Testis (tissue), 3 donors: ENCODE results near the gene BARHL2. TPM values are rescaled to one million over a fixed set of nuclear protein-coding genes. Genes with fewer than 3 reads are reported as not detected.

Experiments
- DNase-seq: peaks from one replicate; pipeline ENCODE4 v3.0.0-alpha.2; 2019
- H3K27ac ChIP-seq, 2 donors: fragments of 200-600 bp; sonication (generic); one replicate each; pipeline ENCODE4 v1.5.1; 2019
- H3K27me3 ChIP-seq: fragments of 200-600 bp; sonication (generic); one replicate; pipeline ENCODE4 v1.5.1; 2019
- H3K36me3 ChIP-seq: fragments of 200-600 bp; sonication (generic); one replicate; pipeline ENCODE4 v1.5.1; 2017; ENCODE audit warnings: low read depth; ENCODE audit errors: missing control alignments
- H3K4me1 ChIP-seq: fragments of 200-600 bp; sonication (generic); one replicate; pipeline ENCODE4 v1.5.1; 2019
- H3K4me3 ChIP-seq, 2 donors: fragments of 200-600 bp; sonication (generic); one replicate each; pipeline ENCODE4 v1.5.1; 2017 to 2019
- H3K9me3 ChIP-seq: fragments of 200-600 bp; sonication (generic); one replicate; pipeline ENCODE4 v1.5.1; 2017
- CTCF ChIP-seq, 3 experiments: fragments of 450-650 bp in 2 of 3; fragments of 200-600 bp in 1 of 3; sonication (generic) in 1 of 3; IDR thresholded peaks; one replicate each; pipeline ENCODE4 v1.5.1; 2016 to 2019; ENCODE audit warnings: antibody characterized with exemption in 3 of 3, mild to moderate bottlenecking in 2 of 3, moderate library complexity in 1 of 3
- POLR2A ChIP-seq: fragments of 450-650 bp; IDR thresholded peaks from one replicate; pipeline ENCODE4 v1.6.1; 2017; ENCODE audit warnings: antibody characterized with exemption, mild to moderate bottlenecking, moderate library complexity
- WGBS, 2 donors: methylation state at CpG; one replicate each; pipeline ENCODE4 v1.1.5; 2018; 5-methylcytosine and 5-hydroxymethylcytosine counted together
- intact Hi-C: fragments of 100-400 bp; cut with DNase I; formaldehyde crosslinking; loops from one replicate; pipeline ENCODE4 v1.15.1; 2023; ENCODE audit warnings: low total_unique reads
- polyA plus RNA-seq: library from polyadenylated mRNA; stranded (reverse); fragments of 350-450 nt; fragmentation: Illumina TruSeq; extraction: RNeasy Lipid Tissue Mini Kit (QIAGEN cat#74804); gene quantifications from one replicate; pipeline ENCODE4 v1.2.3, GENCODE V29; 2014; ENCODE audit warnings: low read depth, low replicate concordance; ENCODE audit not compliant: insufficient read depth
- total RNA-seq, 2 donors: library from RNA; depleted of rRNA; stranded (reverse); fragments of >200 nt; gene quantifications; one replicate each; pipeline ENCODE4 v1.2.3, GENCODE V29; 2016

BARHL2 gene
- total and polyA plus RNA-seq, 3 donors from 2014 or later: 3.5 to 6.3 (median 5.6) TPM

- H3K36me3 ChIP-seq: no peaks in the 10 kb centered on the region
- no peak overlapping the region for H3K4me3 ChIP-seq
- TF ChIP-seq POLR2A (no peak), CTCF (IDR thresholded peaks at IDR 0.05) (no peak)
- no peak for DNase-seq
- peaks cover 6% of the 10 kb centered on the region for H3K4me1 ChIP-seq
- H3K27ac ChIP-seq: no peak overlapping the region
- H3K27me3 ChIP-seq: no peaks in the 10 kb centered on the region
- intact Hi-C loops: no loop called here
- H3K9me3 ChIP-seq: no peaks in the 10 kb centered on the region
- WGBS, 2 donors: 28 to 35% methylated on average over 13 to 15 of the region's 15 CpGs
Observed at GRCh38 chr1:90713741-90714509, 3.2 kb downstream of the BARHL2 start.

GRCh38 chr1:90712915-90713730 lies 4.0 kb downstream of the BARHL2 start:
- H3K4me1 ChIP-seq: peaks cover 6% of the 10 kb centered on the region
- H3K36me3 ChIP-seq: no peaks in the 10 kb centered on the region
- no peak overlapping the region for H3K27ac ChIP-seq
- H3K4me3 ChIP-seq: no peak overlapping the region
- intact Hi-C loops: no loop called here
- no peak for DNase-seq
- WGBS, 2 donors: 16 to 33% methylated on average over 15 of the region's 15 CpGs
- H3K27me3 ChIP-seq: no peaks in the 10 kb centered on the region
- TF ChIP-seq POLR2A (no peak), CTCF (IDR thresholded peaks at IDR 0.05) (no peak)
- H3K9me3 ChIP-seq: no peaks in the 10 kb centered on the region

GRCh38 chr1:90712153-90712856 lies 4.8 kb downstream of the BARHL2 start:
- Histone ChIP-seq H3K9me3 (no peaks in the 10 kb centered on the region), H3K36me3 (no peaks in the 10 kb centered on the region), H3K4me1 (peaks cover 6% of the 10 kb centered on the region), H3K4me3 (no peak overlapping the region), H3K27ac (no peak overlapping the region), H3K27me3 (no peaks in the 10 kb centered on the region)
- 24 to 66% methylated on average over 13 to 21 of the region's 21 CpGs for WGBS, 2 donors
- no peak for DNase-seq
- intact Hi-C loops: no loop called here
- TF ChIP-seq POLR2A (no peak), CTCF (IDR thresholded peaks at IDR 0.05) (no peak)

DNA sequence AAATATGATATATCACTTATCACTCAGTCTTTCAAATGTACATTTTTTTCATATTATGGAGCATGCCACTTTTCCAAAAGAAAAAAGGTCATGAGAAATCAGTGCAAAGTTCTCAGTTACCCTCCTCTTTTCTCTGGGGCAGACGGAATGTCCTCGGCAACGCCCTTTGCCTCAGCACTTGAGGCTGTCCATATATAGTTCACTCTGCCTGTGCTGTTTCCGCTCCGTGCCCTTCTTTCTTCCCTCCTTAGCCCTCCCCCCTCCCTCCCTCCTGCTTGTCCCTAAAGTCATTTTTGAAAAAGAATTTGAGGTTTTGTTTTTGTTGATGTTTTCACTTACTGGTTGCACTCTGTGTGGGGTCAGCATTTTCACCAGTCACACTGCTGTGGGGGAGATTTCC lies 5.4 kb downstream of the BARHL2 start:
- 21 to 30% methylated on average over 5 of the region's 5 CpGs for WGBS, 2 donors
- H3K36me3 ChIP-seq: no peaks in the 10 kb centered on the region
- intact Hi-C loops: no loop called here
- peaks cover 6% of the 10 kb centered on the region for H3K4me1 ChIP-seq
- no peak for TF ChIP-seq POLR2A
- no peak for TF ChIP-seq CTCF (IDR thresholded peaks at IDR 0.05)
- H3K4me3 ChIP-seq: no peak overlapping the region
- no peaks in the 10 kb centered on the region for H3K27me3 ChIP-seq
- no peaks in the 10 kb centered on the region for H3K9me3 ChIP-seq
- no peak overlapping the region for H3K27ac ChIP-seq
- DNase-seq: no peak
